HG03135 (cell line): ENCODE measurements around the gene AMDHD2.
A peak's percentile ranks its signal among the peaks of the same experiment; 100 is the strongest.
"Not testable (repeated sequence)": the region's sequence is repeated elsewhere in the genome, so short reads cannot be mapped to it uniquely, and the experiment has no call there.

ENCODE experiments used
- ATAC-seq: cut with Tn5 transposase; IDR thresholded peaks from one replicate; pipeline ENCODE4 v1.9.1; 2021; ENCODE audit warnings: mild to moderate bottlenecking, moderate library complexity; ENCODE audit not compliant: unreplicated experiment

Gene AMDHD2

GRCh38 chr16:2531696-2532493 lies 11.7 kb downstream of the AMDHD2 start:
- peak; percentile 74 for ATAC-seq

- ATAC-seq = no peak
Measured at GRCh38 chr16:2532494-2533141, 12.4 kb downstream of the AMDHD2 start.

- ATAC-seq = not testable (repeated sequence)
Measured at GRCh38 chr16:2533142-2533755, 13.1 kb downstream of the AMDHD2 start.

- ATAC-seq = no peak
Measured at GRCh38 chr16:2533912-2534311, 13.7 kb downstream of the AMDHD2 start.

- ATAC-seq = not testable (repeated sequence)
Measured at GRCh38 chr16:2534335-2534734, 14.2 kb downstream of the AMDHD2 start.

GRCh38 chr16:2535625-2536013 lies 15.4 kb downstream of the AMDHD2 start:
- no peak for ATAC-seq

GRCh38 chr16:2537451-2538379 lies 17.5 kb downstream of the AMDHD2 start, which contains the start of gene PDPK1:
Gene PDPK1 (plus strand): TSS chr16:2538021. CDS start chr16:2538113, 92 bp downstream.
- ATAC-seq = peak; percentile 82

- not testable (repeated sequence) for ATAC-seq
Measured at GRCh38 chr16:2539192-2539844, 19.1 kb downstream of the AMDHD2 start.

- ATAC-seq = not testable (repeated sequence)
Measured at GRCh38 chr16:2539845-2540458, 19.8 kb downstream of the AMDHD2 start.

- ATAC-seq = not testable (repeated sequence)
Measured at GRCh38 chr16:2540912-2541311, 20.7 kb downstream of the AMDHD2 start.

- not testable (repeated sequence) for ATAC-seq
Measured at GRCh38 chr16:2541409-2541808, 21.2 kb downstream of the AMDHD2 start.

- ATAC-seq = not testable (repeated sequence)
Measured at GRCh38 chr16:2543771-2544170, 23.6 kb downstream of the AMDHD2 start.

GRCh38 chr16:2550283-2550878 lies 30.2 kb downstream of the AMDHD2 start:
- not testable (repeated sequence) for ATAC-seq

GRCh38 chr16:2551420-2551889 lies 31.3 kb downstream of the AMDHD2 start:
- not testable (repeated sequence) for ATAC-seq

- not testable (repeated sequence) for ATAC-seq
Measured at GRCh38 chr16:2554709-2555425, 34.7 kb downstream of the AMDHD2 start.

GRCh38 chr16:2557150-2557549 lies 37.0 kb downstream of the AMDHD2 start:
- ATAC-seq = not testable (repeated sequence)

GRCh38 chr16:2560131-2560797 lies 40.1 kb downstream of the AMDHD2 start:
- peak; percentile 61 for ATAC-seq

- ATAC-seq = peak; percentile 53
Measured at GRCh38 chr16:2560798-2561133, 40.6 kb downstream of the AMDHD2 start.
